Stimulated activated CD4-positive, alpha-beta T cell treated with anti-CD3 and anti-CD28 coated beads, TNF-alpha, amount 100 ng/mL, for 48 hours (primary cell): Measurements from ENCODE around the gene TNNT1.
"Not testable (repeated sequence)": the region's sequence is repeated elsewhere in the genome, so short reads cannot be mapped to it uniquely, and the experiment has no call there.

ENCODE experiments used
- DNase-seq, 3 donors: peaks; one replicate each; pipeline ENCODE4 v3.0.0-alpha.2; 2020; ENCODE audit warnings: low read depth in 3 of 3

Gene TNNT1

GRCh38 chr19:55169136-55169535 lies 20.1 kb upstream of the TNNT1 start:
- DNase-seq: no peak

GRCh38 chr19:55166530-55167268 lies 17.7 kb upstream of the TNNT1 start, which contains the start of gene DNAAF3:
Gene DNAAF3 (minus strand): TSS chr19:55166613. CDS start chr19:55166413, 200 bp downstream.
- DNase-seq: peak; percentile 72 to 84 (median 75)

- peak in 1 of 3 donors; percentile 46 for DNase-seq
Measured at GRCh38 chr19:55165952-55166529, 17.0 kb upstream of the TNNT1 start.

- DNase-seq: no peak
Measured at GRCh38 chr19:55161571-55162322, 12.7 kb upstream of the TNNT1 start.

- DNase-seq: no peak
Measured at GRCh38 chr19:55160986-55161365, 12.0 kb upstream of the TNNT1 start.

- peak; percentile 74 to 92 (median 86) for DNase-seq
Measured at GRCh38 chr19:55160128-55160985, 11.4 kb upstream of the TNNT1 start.

GRCh38 chr19:55158848-55159749 lies 10.1 kb upstream of the TNNT1 start:
- DNase-seq: no peak

- DNase-seq: no peak
Measured at GRCh38 chr19:55158423-55158822, 9.4 kb upstream of the TNNT1 start.

GRCh38 chr19:55157064-55157908 lies 8.3 kb upstream of the TNNT1 start, which contains the start of gene TNNI3:
Gene TNNI3 (minus strand): TSS chr19:55157732. CDS start chr19:55157589, 143 bp downstream.
- no peak for DNase-seq

- DNase-seq: peak in 2 of 3 donors; percentile 27 to 36
Measured at GRCh38 chr19:55156202-55157063, 7.4 kb upstream of the TNNT1 start.

- DNase-seq: not testable (repeated sequence)
Measured at GRCh38 chr19:55155784-55156183, 6.8 kb upstream of the TNNT1 start.

- no peak for DNase-seq
Measured at GRCh38 chr19:55153652-55154264, 4.8 kb upstream of the TNNT1 start.

- DNase-seq: no peak
Measured at GRCh38 chr19:55152017-55152416, 3.0 kb upstream of the TNNT1 start.

- DNase-seq: no peak
Measured at GRCh38 chr19:55147545-55148251, 1.3 kb downstream of the TNNT1 start.

- DNase-seq: no peak
Measured at GRCh38 chr19:55146705-55147273, 2.2 kb downstream of the TNNT1 start.

GRCh38 chr19:55146078-55146704 lies 2.8 kb downstream of the TNNT1 start:
- no peak for DNase-seq

- no peak for DNase-seq
Measured at GRCh38 chr19:55145232-55145631, 3.8 kb downstream of the TNNT1 start.
